ENCODE data around the gene BPIFB1.

The BPIFB1 gene

GRCh38 chr20:33325350-33325749 lies 42.3 kb downstream of the BPIFB1 start:
- no peak for DNase-seq (ENCODE audit: low spot score)

DNA sequence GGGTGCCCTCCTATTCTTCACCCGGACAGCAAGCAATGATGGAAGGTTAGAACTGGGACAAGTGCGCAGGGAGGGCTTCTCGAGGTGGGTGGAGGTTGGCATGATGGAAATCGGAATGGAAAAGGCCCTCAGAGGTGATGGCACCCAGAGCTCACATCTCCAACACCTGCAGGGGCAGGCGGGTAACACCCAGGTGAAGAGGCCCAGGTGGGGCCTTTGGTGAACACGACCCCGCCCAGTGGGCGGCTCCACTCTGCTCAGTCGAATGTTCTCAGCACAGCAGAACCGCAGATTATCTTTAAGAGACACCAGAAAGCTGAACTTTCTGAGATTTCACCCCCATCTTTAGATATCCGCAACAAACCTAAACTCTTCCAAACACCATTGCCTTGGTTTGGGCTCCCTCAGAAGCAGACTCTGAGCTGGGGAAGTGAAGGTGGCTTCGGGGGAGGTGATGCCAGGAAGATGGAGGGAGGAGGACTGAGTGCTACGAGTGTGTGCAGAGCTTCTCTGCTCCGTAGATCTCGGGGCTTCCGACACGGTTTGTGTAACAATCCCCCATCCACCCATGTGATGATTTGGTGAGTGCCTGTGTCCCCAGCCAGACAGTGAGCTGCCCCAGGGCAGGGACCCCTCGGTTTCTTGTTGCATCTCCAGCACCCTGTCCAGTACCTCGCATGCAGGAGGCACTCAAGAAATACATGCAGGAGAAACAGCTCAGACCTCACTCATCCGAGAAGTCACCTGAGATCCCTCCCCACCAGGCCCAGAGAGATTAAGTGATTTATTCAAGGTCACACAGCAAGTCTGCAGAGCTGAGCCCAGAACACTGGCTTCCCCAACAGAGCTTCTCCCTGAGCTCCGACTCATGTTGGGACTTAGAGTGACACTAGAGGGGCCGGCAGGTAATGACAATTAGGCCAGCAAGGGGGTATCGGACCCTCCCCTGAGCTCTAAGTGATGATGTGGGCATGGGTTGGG lies 45.4 kb downstream of the BPIFB1 start:
- DNase-seq (ENCODE audit: low spot score): no peak

GRCh38 chr20:33332905-33333456 lies 50.0 kb downstream of the BPIFB1 start:
- DNase-seq (ENCODE audit: low spot score): no peak

DNA sequence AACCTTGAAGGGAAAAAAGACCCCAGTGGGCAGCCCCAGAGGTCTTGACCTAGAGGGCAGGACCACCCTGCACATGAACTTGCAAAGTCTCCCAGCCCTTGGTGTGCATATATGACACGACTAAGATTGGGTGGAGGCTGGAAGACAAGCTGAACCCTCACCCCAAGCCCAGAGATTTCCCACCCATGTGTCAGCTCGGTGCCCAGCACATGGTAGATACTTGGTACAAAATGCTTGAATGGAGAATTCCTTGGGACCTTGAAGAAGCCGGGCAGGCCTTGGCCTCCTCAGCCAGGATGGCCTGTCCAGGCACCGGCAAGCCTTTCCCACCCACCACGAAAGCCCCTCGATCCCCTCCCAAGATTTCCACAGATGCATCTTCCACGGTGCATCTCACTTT lies 50.6 kb downstream of the BPIFB1 start:
- DNase-seq (ENCODE audit: low spot score): no peak

GRCh38 chr20:33334111-33334510 lies 51.1 kb downstream of the BPIFB1 start:
- DNase-seq (ENCODE audit: low spot score): no peak

DNA sequence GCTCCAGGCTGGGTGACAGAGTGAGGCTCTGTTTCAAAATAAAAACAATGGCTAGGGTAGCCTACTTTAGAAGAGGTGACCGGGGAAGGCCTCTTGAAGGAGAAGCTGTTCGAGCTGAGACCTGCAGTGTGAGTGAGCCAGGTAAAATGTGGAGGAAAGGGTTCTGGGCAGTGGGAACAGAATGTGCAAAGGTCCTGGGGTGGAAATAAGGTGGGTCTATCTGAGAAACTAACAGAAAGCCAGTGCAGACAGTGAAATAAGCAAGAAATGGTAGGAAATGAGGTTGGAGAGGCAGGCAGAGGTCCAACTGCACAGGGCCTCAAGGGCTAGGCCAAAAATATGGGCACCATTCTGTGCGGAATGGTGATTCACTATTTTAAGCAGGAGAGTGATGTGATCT lies 53.4 kb downstream of the BPIFB1 start:
- DNase-seq (ENCODE audit: low spot score): no peak

GRCh38 chr20:33337119-33337518 lies 54.1 kb downstream of the BPIFB1 start:
- no peak for DNase-seq (ENCODE audit: low spot score)

GRCh38 chr20:33337531-33338165 lies 54.6 kb downstream of the BPIFB1 start:
- DNase-seq (ENCODE audit: low spot score): no peak

- DNase-seq (ENCODE audit: low spot score): no peak
These were observed 55.6 kb downstream of the BPIFB1 start for GRCh38 chr20:33338467-33339258.

DNA sequence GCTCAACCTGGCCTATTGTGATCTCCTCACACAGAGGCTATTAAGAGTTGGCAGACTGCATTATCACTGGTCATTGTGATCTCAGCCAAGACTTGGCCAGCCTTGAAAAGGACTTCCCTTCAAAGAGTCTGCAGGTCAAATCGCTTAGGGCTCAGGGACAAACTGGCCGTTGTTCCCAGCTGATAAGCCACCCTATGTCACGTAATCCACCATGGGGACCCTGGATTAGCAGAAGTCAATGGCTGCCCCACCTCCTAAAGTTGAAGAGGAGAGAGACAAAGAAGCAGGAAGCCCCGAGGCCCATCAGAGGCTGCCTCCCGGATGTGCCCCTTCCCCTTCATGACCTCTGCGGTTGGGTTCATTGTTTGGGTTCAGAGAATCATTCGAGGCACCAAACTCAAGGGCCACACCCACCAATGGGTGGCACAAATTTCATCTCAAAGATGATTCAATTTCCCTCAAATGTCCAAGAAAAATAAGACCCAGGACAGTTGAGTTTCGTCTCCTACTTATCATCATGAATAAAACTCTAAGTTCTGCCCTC lies 56.6 kb downstream of the BPIFB1 start:
- no peak for DNase-seq (ENCODE audit: low spot score)

GRCh38 chr20:33343521-33343920 lies 60.5 kb downstream of the BPIFB1 start:
- no peak for DNase-seq (ENCODE audit: low spot score)

- no peak for DNase-seq (ENCODE audit: low spot score)
These were observed 62.3 kb downstream of the BPIFB1 start for GRCh38 chr20:33345342-33345741.

DNA sequence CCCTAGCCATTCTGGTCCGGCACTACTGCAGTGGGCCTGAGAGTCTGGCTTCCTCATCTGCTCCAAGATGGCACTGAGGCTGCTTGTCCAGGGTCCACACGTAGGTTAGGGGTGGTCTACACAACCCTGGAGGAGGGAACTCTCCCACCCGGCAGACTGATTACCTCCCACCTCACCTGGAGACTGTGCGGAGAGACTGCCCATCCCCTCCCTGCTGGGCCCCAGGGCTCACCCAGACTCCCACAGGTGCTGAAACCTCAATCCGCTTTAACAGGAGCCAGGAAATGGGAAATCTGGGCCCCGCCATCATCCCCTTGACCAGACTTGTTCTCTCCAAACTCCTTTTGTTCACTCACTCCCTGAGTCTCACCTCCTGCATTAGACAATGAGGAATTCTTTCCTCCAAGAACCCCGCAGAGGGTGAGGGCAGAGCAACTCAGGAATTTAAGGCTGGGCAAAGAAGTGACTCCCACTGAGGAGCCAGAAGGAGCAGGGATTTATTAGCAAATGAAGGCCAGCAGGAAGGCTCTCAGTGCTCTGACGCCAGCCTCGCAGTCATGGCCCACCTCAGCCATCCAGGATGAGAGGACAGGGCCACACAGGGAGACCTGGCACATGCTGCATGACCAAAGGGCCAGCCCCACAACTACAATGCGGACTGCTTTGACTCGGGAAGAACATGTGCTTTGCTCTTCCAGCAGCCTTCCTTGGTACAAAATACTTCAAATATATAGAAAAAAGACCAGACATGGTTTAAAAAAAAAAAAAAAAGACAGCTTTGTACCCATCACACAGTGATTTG lies 65.3 kb downstream of the BPIFB1 start:
- no peak for DNase-seq (ENCODE audit: low spot score)

- DNase-seq (ENCODE audit: low spot score): no peak
These were observed 66.5 kb downstream of the BPIFB1 start for GRCh38 chr20:33349493-33349892.

DNA sequence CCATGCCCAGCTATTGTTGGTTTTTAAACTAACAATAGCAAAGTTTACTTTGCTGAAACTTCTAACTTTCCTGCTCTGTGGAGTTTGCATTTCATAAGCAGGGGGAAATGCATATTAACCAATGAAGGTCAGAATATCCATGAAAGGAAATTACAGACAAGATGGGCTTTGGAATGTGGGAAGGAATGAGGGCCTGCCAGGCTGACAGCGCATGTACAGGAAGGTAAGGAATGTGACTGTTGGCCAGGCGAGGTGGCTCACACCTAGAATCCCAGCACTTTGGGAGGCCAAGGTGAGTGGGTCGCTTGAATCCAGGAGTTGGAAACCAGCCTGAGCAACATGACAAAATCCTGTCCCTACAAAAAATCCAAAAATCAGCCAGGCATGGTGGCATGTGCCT lies 68.7 kb downstream of the BPIFB1 start:
- no peak for DNase-seq (ENCODE audit: low spot score)

DNA sequence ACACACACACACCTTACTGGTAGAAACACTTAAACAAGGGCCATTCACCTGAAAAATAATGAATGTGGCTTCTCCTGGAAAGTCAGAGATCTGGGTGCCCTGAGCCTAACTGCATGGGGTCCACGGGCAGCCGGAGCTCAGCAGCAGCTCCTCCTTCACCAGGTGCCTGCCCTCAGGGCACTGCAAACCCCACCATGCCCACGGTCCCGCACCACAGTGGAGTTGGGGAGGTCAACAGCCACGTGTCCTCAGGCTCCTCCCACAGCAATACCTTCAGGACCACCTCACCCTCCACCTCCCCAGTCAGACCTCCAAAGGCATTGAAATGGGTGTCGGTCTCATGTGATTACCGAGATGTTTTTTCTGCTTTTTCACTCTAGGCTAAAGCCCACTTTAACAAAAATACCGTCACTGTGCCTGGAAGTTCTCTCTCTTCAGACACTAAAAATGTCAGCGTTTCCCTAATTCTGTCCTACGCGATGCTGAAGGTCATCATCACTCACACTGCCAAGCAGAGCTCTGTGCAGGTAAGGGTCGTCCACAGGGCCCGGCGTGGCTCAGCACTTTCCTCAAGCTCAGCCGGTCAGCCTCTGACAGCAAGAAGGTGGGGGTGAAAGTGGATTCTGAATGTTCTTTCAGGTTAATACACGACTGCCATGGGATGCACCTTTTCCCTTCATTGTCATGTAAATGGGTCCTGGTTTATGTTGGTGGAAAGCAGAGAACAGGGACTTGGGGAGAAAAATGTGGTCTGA lies 69.4 kb downstream of the BPIFB1 start:
- DNase-seq (ENCODE audit: low spot score): no peak

DNA sequence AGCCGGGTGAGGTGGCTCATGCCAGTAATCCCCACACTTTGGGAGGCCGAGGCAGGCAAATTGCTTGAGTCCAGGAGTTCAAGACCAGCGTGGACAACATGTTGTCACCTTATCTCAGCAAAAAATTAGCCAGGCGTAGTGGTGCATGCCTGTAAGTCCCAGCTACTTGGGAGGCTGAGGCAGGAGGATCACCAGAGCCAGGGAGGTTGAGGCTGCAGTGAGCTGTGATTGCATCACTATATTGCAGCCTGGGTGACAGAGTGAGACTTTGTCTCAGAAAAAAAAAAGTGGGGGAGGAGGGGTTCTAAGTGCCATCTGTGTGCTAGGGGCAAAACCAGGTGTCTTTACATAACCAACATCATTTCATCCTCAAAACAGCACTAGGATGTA lies 70.0 kb downstream of the BPIFB1 start:
- DNase-seq (ENCODE audit: low spot score): no peak

Data from AG08396 (cell line).